Endothelial cell of umbilical vein (primary cell): ENCODE results near the gene LCLAT1. TPM values are rescaled to one million over a fixed set of nuclear protein-coding genes. Genes with fewer than 3 reads are reported as not detected.

Source experiments
- BruUV-seq: library from RNA; stranded (reverse); fragments of 400-500 nt; replicated peaks from 2 replicates; lab custom pipeline; 2021; lab: Mats Ljungman, UMichigan
- CTCF ChIA-PET: fragments of 300-600, 350-600 bp; sonication (Branson Sonifier 250); formaldehyde crosslinking; loops from one replicate; lab custom pipeline; 2021; ENCODE audit warnings: antibody characterized with exemption, inconsistent platforms; lab: Charles Lee
- POLR2A ChIA-PET: fragments of 300-600, 350-600 bp; sonication (Branson Sonifier 250); formaldehyde crosslinking; loops from one replicate; lab custom pipeline; 2021; ENCODE audit warnings: antibody characterized with exemption, inconsistent platforms; lab: Charles Lee
- DNase-seq: peaks from one replicate; pipeline ENCODE4 v3.0.0-alpha.2; 2011; ENCODE audit warnings: low read depth, low spot score
- FAIRE-seq: peaks from 2 replicates; lab custom pipeline; 2011; peaks lifted over from hg19 to GRCh38; lab: Jason Lieb, UNC
- H2AFZ ChIP-seq: 2 replicates; pipeline ENCODE4 v1.6.0; 2012; ENCODE audit warnings: low read depth, low read length, control low read depth, inconsistent platforms
- H3K27ac ChIP-seq: 2 replicates; pipeline ENCODE4 v1.5.1; 2011; ENCODE audit warnings: low read depth, mild to moderate bottlenecking, control low read depth, low read length, moderate library complexity; ENCODE audit not compliant: insufficient read depth
- H3K27me3 ChIP-seq, 2 experiments: 2 replicates each; pipeline versions ENCODE4 v1.6.0 to v1.6.1; 2011; ENCODE audit warnings: low read length in 2 of 2, mixed read lengths in 1 of 2; ENCODE audit not compliant: control insufficient read depth in 2 of 2, insufficient read depth in 2 of 2
- H3K36me3 ChIP-seq, 2 experiments: 2 replicates in 1 of 2; 3 replicates in 1 of 2; pipeline ENCODE4 v1.5.1; 2011; ENCODE audit warnings: low read length in 2 of 2, mild to moderate bottlenecking in 1 of 2, moderate library complexity in 1 of 2; ENCODE audit not compliant: control insufficient read depth in 2 of 2, insufficient read depth in 2 of 2; ENCODE audit errors: extremely low read depth in 1 of 2
- H3K4me1 ChIP-seq: 3 replicates; pipeline ENCODE4 v1.5.1; 2011; ENCODE audit warnings: mild to moderate bottlenecking, low read length; ENCODE audit not compliant: control insufficient read depth, insufficient read depth; ENCODE audit errors: extremely low read depth
- H3K4me2 ChIP-seq: 2 replicates; pipeline ENCODE4 v1.6.1; 2011; ENCODE audit warnings: low read length, control low read depth, mixed read lengths; ENCODE audit not compliant: insufficient read depth
- H3K4me3 ChIP-seq, 3 experiments: fragments of 200-600 bp in 1 of 3; sonication (generic), shearing (Covaris generic) in 1 of 3; replicated peaks in 1 of 3; 2 replicates each; pipeline ENCODE4 v1.5.1; 2011 to 2016; ENCODE audit warnings: control low read depth in 3 of 3, low read length in 3 of 3, mild to moderate bottlenecking in 2 of 3, inconsistent platforms in 1 of 3, low read depth in 1 of 3, moderate library complexity in 1 of 3; ENCODE audit not compliant: insufficient read depth in 1 of 3
- H3K79me2 ChIP-seq: 2 replicates; pipeline ENCODE4 v1.6.0; 2012; ENCODE audit warnings: low read length, inconsistent platforms; ENCODE audit not compliant: control insufficient read depth, insufficient read depth
- H3K9ac ChIP-seq: replicated peaks from 2 replicates; pipeline ENCODE3; 2011; ENCODE audit warnings: low read length, control low read depth; ENCODE audit not compliant: insufficient read depth; ENCODE audit errors: extremely low read depth
- H3K9me1 ChIP-seq: replicated peaks from 3 replicates; pipeline ENCODE4 v1.6.0; 2011; ENCODE audit warnings: mild to moderate bottlenecking, low read length; ENCODE audit not compliant: control insufficient read depth, insufficient read depth; ENCODE audit errors: extremely low read depth
- H3K9me3 ChIP-seq: replicated peaks from 2 replicates; pipeline ENCODE4 v1.5.1; 2012; ENCODE audit warnings: low read length, inconsistent platforms; ENCODE audit not compliant: control insufficient read depth, insufficient read depth
- H4K20me1 ChIP-seq: replicated peaks from 2 replicates; pipeline ENCODE3; 2011; ENCODE audit warnings: mild to moderate bottlenecking, low read length; ENCODE audit not compliant: control insufficient read depth, insufficient read depth; ENCODE audit errors: extremely low read depth
- EZH2 ChIP-seq: IDR thresholded peaks from 2 replicates; pipeline ENCODE4 v1.6.1; 2012; ENCODE audit warnings: borderline replicate concordance, low read depth, mild to moderate bottlenecking, moderate library complexity, low read length, inconsistent platforms; ENCODE audit not compliant: severe bottlenecking
- FOS ChIP-seq: IDR thresholded peaks from 2 replicates; pipeline ENCODE4 v1.6.1; 2011; ENCODE audit warnings: mild to moderate bottlenecking, low read length, moderate library complexity, borderline replicate concordance; ENCODE audit not compliant: insufficient read depth
- GATA2 ChIP-seq: IDR thresholded peaks from 2 replicates; pipeline ENCODE4 v1.7.0; 2011; ENCODE audit warnings: low read depth, mild to moderate bottlenecking, moderate library complexity, mixed read lengths, low read length; ENCODE audit not compliant: insufficient read length, insufficient read depth
- JUN ChIP-seq: IDR thresholded peaks from 2 replicates; pipeline ENCODE4 v1.6.1; 2011; ENCODE audit warnings: borderline replicate concordance, low read depth; ENCODE audit not compliant: insufficient read length, insufficient read depth
- MYC ChIP-seq: IDR thresholded peaks from one replicate; pipeline ENCODE4 v1.6.1; 2011; ENCODE audit warnings: mild to moderate bottlenecking, low read depth, low read length
- POLR2A ChIP-seq: IDR thresholded peaks from 2 replicates; pipeline ENCODE4 v1.6.1; 2012; ENCODE audit warnings: low read depth, mild to moderate bottlenecking, control low read depth, low read length
- POLR2AphosphoS5 ChIP-seq: IDR thresholded peaks from 2 replicates; pipeline ENCODE4 v1.6.1; 2012; ENCODE audit warnings: low read depth, mild to moderate bottlenecking, control low read depth, low read length, moderate library complexity; ENCODE audit not compliant: insufficient read depth
- dilution Hi-C: fragments of 300-500 bp; cut with MboI; formaldehyde crosslinking; loops from one replicate; pipeline ENCODE4 v1.15.0; 2019; ENCODE audit warnings: low sequenced_read_pairs; ENCODE audit not compliant: extremely low pct_ligation_motif_present
- intact Hi-C: fragments of 100-400 bp; cut with micrococcal nuclease; formaldehyde crosslinking; loops from one replicate; pipeline ENCODE4 v1.10.0; 2022
- polyA plus RNA-seq, 4 experiments: library from polyadenylated mRNA; depleted of rRNA in 3 of 4; stranded (reverse) in 3 of 4; unstranded in 1 of 4; fragments of >200 nt; gene quantifications; 2 replicates each; pipeline versions ENCODE4 v1.2.1 to v1.2.3, GENCODE V29; 2011 to 2012; ENCODE audit warnings: missing spikeins in 1 of 4
- total RNA-seq: library from RNA; stranded (reverse); gene quantifications from 2 replicates; pipeline ENCODE4 v1.2.3, GENCODE V29; 2021
- TF ChIP-seq, protein P1 (sequence below), 2 donors: IDR thresholded peaks; 1 replicate in 1 of 2; 2 replicates in 1 of 2; pipeline ENCODE4 v1.5.1; 2011; ENCODE audit warnings: low read length in 2 of 2, mild to moderate bottlenecking in 2 of 2, moderate library complexity in 2 of 2, control low read depth in 1 of 2, inconsistent platforms in 1 of 2, low read depth in 1 of 2; ENCODE audit not compliant: insufficient read depth in 1 of 2; ENCODE audit errors: extremely low read depth in 1 of 2
- TF ChIP-seq, protein P2 (sequence below): IDR thresholded peaks from 2 replicates; pipeline ENCODE4 v1.6.1; 2011; ENCODE audit not compliant: insufficient read depth, insufficient read length

The LCLAT1 gene
- total and polyA plus RNA-seq, 2 donors (not counting 3 experiments of a cell fraction or from before 2014, with no cell fraction given) = 6.1 to 20.8 TPM

DNA sequence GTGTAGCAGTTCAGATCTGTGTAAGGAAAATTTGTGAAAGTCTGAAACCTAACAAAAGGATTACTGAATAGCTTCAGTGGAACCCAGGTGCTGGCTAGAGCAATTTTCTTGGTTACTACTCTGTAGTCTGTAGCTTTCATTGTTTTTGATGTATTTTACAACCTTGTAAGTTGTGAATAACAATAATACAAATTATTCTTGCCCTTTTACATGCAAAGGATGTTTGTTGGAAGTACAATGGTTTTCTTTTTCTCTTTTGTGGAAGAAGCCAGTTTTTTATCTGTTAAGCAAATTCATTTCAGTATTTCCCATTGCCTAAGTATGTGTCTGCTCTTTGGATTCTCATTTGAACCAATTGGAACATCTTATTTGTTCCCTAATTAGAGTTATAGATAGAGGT, 10.2 kb downstream of the LCLAT1 start:
- FAIRE-seq = no peak
- CTCF ChIA-PET = no interaction called here
- Histone ChIP-seq H3K4me3 (no peak overlapping the region), H2AFZ (no peak overlapping the region), H4K20me1 (no peaks in the 10 kb centered on the region), H3K36me3 (no peaks in the 10 kb centered on the region), H3K4me2 (no peak overlapping the region), H3K79me2 (peaks cover 13% of the 10 kb centered on the region), H3K27me3 (no peaks in the 10 kb centered on the region), H3K4me1 (no peaks in the 10 kb centered on the region), H3K27ac (no peak overlapping the region), H3K9me3 (no peaks in the 10 kb centered on the region), H3K9ac (no peak overlapping the region), H3K9me1 (no peaks in the 10 kb centered on the region)
- intact Hi-C loops = no loop called here
- dilution Hi-C loops = no loop called here
- POLR2A ChIA-PET = no interaction called here
- TF ChIP-seq POLR2A (no peak), JUN (no peak), GATA2 (no peak), FOS (no peak), POLR2AphosphoS5 (no peak), EZH2 (no peak), MYC (no peak)
- TF ChIP-seq, protein P1, sequence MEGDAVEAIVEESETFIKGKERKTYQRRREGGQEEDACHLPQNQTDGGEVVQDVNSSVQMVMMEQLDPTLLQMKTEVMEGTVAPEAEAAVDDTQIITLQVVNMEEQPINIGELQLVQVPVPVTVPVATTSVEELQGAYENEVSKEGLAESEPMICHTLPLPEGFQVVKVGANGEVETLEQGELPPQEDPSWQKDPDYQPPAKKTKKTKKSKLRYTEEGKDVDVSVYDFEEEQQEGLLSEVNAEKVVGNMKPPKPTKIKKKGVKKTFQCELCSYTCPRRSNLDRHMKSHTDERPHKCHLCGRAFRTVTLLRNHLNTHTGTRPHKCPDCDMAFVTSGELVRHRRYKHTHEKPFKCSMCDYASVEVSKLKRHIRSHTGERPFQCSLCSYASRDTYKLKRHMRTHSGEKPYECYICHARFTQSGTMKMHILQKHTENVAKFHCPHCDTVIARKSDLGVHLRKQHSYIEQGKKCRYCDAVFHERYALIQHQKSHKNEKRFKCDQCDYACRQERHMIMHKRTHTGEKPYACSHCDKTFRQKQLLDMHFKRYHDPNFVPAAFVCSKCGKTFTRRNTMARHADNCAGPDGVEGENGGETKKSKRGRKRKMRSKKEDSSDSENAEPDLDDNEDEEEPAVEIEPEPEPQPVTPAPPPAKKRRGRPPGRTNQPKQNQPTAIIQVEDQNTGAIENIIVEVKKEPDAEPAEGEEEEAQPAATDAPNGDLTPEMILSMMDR (IDR thresholded peaks at IDR 0.05; ENCODE audit: extremely low read depth in 1 of 2, insufficient read depth in 1 of 2, low read depth in 1 of 2, low read length in 2 of 2) = no peak
- TF ChIP-seq, protein P2, sequence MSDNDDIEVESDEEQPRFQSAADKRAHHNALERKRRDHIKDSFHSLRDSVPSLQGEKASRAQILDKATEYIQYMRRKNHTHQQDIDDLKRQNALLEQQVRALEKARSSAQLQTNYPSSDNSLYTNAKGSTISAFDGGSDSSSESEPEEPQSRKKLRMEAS = no peak
- DNase-seq = no peak
- BruUV-seq = no TSS peak
